HepG2 (cell line): ENCODE measurements around the gene TBC1D1. TPM values are rescaled to one million over a fixed set of nuclear protein-coding genes. Genes with fewer than 3 reads are reported as not detected.

Experiments used
- ATAC-seq: fragments of 200-7000 bp; cut with Tn5 transposase; 3 replicates; pipeline ENCODE4 v1.9.1; 2020; ENCODE audit warnings: mild to moderate bottlenecking, moderate library complexity
- BruUV-seq: library from RNA; stranded (reverse); fragments of 400-500 nt; replicated peaks from 2 replicates; lab custom pipeline; 2021; lab: Mats Ljungman, UMichigan
- CTCF ChIA-PET: fragments of 300-600 bp; formaldehyde crosslinking; extraction: SDS; loops from one replicate; lab custom pipeline; 2021; ENCODE audit warnings: low total read pairs, inconsistent platforms, low intra/inter-chr PET ratio; lab: Yijun Ruan, JAX
- POLR2A ChIA-PET: fragments of 350-600 bp; sonication (Branson Sonifier 250); formaldehyde crosslinking; loops from one replicate; lab custom pipeline; 2020; ENCODE audit warnings: antibody characterized with exemption, inconsistent platforms; lab: Yijun Ruan, JAX
- DNase-seq: peaks from one replicate; pipeline ENCODE4 v3.0.0-alpha.2; 2015; ENCODE audit warnings: low spot score
- FAIRE-seq: peaks from 3 replicates; lab custom pipeline; 2011; peaks lifted over from hg19 to GRCh38; lab: Jason Lieb, UNC
- H2AFZ ChIP-seq: one replicate; pipeline ENCODE4 v1.6.1; 2011; ENCODE audit warnings: low read length, inconsistent platforms
- H3K27ac ChIP-seq: fragments of 300-600 bp; 3 replicates; pipeline ENCODE4 v1.8.0; 2011; ENCODE audit warnings: mixed run types, mild to moderate bottlenecking, mixed read lengths, low read length, inconsistent platforms; ENCODE audit not compliant: insufficient read depth; ENCODE audit errors: extremely low read length
- H3K27me3 ChIP-seq, 2 experiments: fragments of 200-600 bp in 1 of 2; 2 replicates in 1 of 2; 3 replicates in 1 of 2; pipeline versions ENCODE4 v1.6.0 to v1.8.0; 2011; ENCODE audit warnings: low read length in 2 of 2, mild to moderate bottlenecking in 2 of 2, moderate library complexity in 2 of 2, inconsistent platforms in 1 of 2; ENCODE audit not compliant: insufficient read depth in 2 of 2, control insufficient read depth in 1 of 2
- H3K36me3 ChIP-seq, 2 experiments: fragments of 200-600 bp in 1 of 2; replicated peaks in 1 of 2; 2 replicates in 1 of 2; 3 replicates in 1 of 2; pipeline versions ENCODE4 v1.5.1 to v1.8.0; 2011; ENCODE audit warnings: low read length in 2 of 2, inconsistent platforms in 1 of 2; ENCODE audit not compliant: insufficient read depth in 2 of 2, control insufficient read depth in 1 of 2
- H3K4me1 ChIP-seq: 2 replicates; pipeline ENCODE4 v1.5.1; 2012; ENCODE audit warnings: low read length, inconsistent platforms; ENCODE audit not compliant: insufficient read depth
- H3K4me2 ChIP-seq: 2 replicates; pipeline ENCODE4 v1.6.0; 2011; ENCODE audit warnings: low read depth, low read length, inconsistent platforms
- H3K4me3 ChIP-seq, 3 experiments: fragments of 200-600 bp in 1 of 3; sonication (generic), shearing (Covaris generic) in 1 of 3; replicated peaks in 1 of 3; 2 replicates each; pipeline ENCODE4 v1.5.1; 2011 to 2016; ENCODE audit warnings: low read length in 3 of 3, inconsistent platforms in 2 of 3, low read depth in 2 of 3, mild to moderate bottlenecking in 2 of 3, control low read depth in 1 of 3, mixed read lengths in 1 of 3; ENCODE audit not compliant: insufficient read depth in 1 of 3
- H3K79me2 ChIP-seq: one replicate; pipeline ENCODE4 v1.6.1; 2011; ENCODE audit warnings: low read length, inconsistent platforms; ENCODE audit not compliant: insufficient read depth
- H3K9ac ChIP-seq: 2 replicates; pipeline ENCODE4 v1.6.0; 2011; ENCODE audit warnings: mild to moderate bottlenecking, low read depth, low read length, inconsistent platforms; ENCODE audit not compliant: insufficient read depth
- H3K9me3 ChIP-seq: 2 replicates; pipeline ENCODE4 v1.5.1; 2012; ENCODE audit warnings: mild to moderate bottlenecking, low read length
- H4K20me1 ChIP-seq: 2 replicates; pipeline ENCODE4 v1.6.0; 2011; ENCODE audit warnings: inconsistent platforms, mild to moderate bottlenecking, low read length, moderate library complexity; ENCODE audit not compliant: insufficient read depth
- CBX2 ChIP-seq, 2 experiments: fragments of 200-600 bp in 1 of 2; sonication (generic); formaldehyde crosslinking in 1 of 2; IDR thresholded peaks; 2 replicates each; pipeline versions ENCODE4 v1.7.0 to v1.8.1; 2018 to 2022; ENCODE audit warnings: low read depth in 2 of 2, low read length in 1 of 2, mild to moderate bottlenecking in 1 of 2, missing genetic modification reagents in 1 of 2
- E2F2 ChIP-seq: sonication (generic); formaldehyde crosslinking; IDR thresholded peaks from 2 replicates; pipeline ENCODE4 v1.4.0; 2020; ENCODE audit warnings: missing genetic modification reagents, borderline replicate concordance
- MAF1 ChIP-seq: sonication (generic); formaldehyde crosslinking; IDR thresholded peaks from 2 replicates; pipeline ENCODE4 v1.5.0; 2020; ENCODE audit warnings: missing genetic modification reagents, borderline replicate concordance
- MAFK ChIP-seq, 2 experiments: IDR thresholded peaks in 1 of 2; conservative IDR thresholded peaks in 1 of 2; 2 replicates each; pipeline ENCODE4 v1.6.1; 2011; ENCODE audit warnings: improper control_type of control experiment in 2 of 2, low read length in 2 of 2
- SMAD9 ChIP-seq: sonication (generic); formaldehyde crosslinking; IDR thresholded peaks from 2 replicates; pipeline ENCODE4 v1.5.1; 2020; ENCODE audit warnings: mild to moderate bottlenecking, missing genetic modification reagents
- TOPORS ChIP-seq: sonication (generic); formaldehyde crosslinking; IDR thresholded peaks from 2 replicates; pipeline ENCODE4 v1.8.0; 2023; ENCODE audit warnings: mild to moderate bottlenecking, missing genetic modification reagents
- XRCC5 ChIP-seq: fragments of 200-400 bp; formaldehyde crosslinking; optimal IDR thresholded peaks from 2 replicates; pipeline ENCODE3; 2017; ENCODE audit warnings: mild to moderate bottlenecking, low read length
- ZBTB21 ChIP-seq: sonication (generic); formaldehyde crosslinking; IDR thresholded peaks from 2 replicates; pipeline ENCODE4 v1.4.0; 2020; ENCODE audit warnings: missing genetic modification reagents
- ZBTB26 ChIP-seq: IDR thresholded peaks from 2 replicates; pipeline ENCODE4 v1.6.1; 2016; ENCODE audit warnings: missing compliant biosample characterization, missing genetic modification reagents, borderline replicate concordance
- ZBTB42 ChIP-seq: sonication (generic); formaldehyde crosslinking; IDR thresholded peaks from 2 replicates; pipeline ENCODE4 v1.5.0; 2020; ENCODE audit warnings: mild to moderate bottlenecking, missing genetic modification reagents
- ZNF639 ChIP-seq: conservative IDR thresholded peaks from 2 replicates; pipeline ENCODE4 v1.6.1; 2018; ENCODE audit warnings: missing genetic modification reagents
- ZNF781 ChIP-seq: sonication (generic); formaldehyde crosslinking; IDR thresholded peaks from 2 replicates; pipeline ENCODE4 v1.5.1; 2020; ENCODE audit warnings: borderline replicate concordance, mild to moderate bottlenecking, missing genetic modification reagents; ENCODE audit errors: not compliant biosample characterization
- ZSCAN12 ChIP-seq: sonication (generic); formaldehyde crosslinking; IDR thresholded peaks from 2 replicates; pipeline ENCODE4 v1.9.0; 2021; ENCODE audit warnings: mild to moderate bottlenecking, missing genetic modification reagents
- WGBS: methylation state at CpG from one replicate; pipeline ENCODE4 v1.1.6; 2017; ENCODE audit warnings: low lambda C conversion rate; 5-methylcytosine and 5-hydroxymethylcytosine counted together
- in situ Hi-C: cut with HindIII; loops from 2 replicates; pipeline ENCODE4 v1.10.0; 2017; ENCODE audit warnings: low pct_unique_long_range_greater_than_20kb; ENCODE audit not compliant: extremely low pct_ligation_motif_present
- intact Hi-C: fragments of 100-400 bp; cut with micrococcal nuclease; formaldehyde crosslinking; loops from one replicate; pipeline ENCODE4 v1.10.0; 2022; ENCODE audit not compliant: unreplicated experiment
- polyA plus RNA-seq, 8 experiments: library from polyadenylated mRNA; depleted of rRNA in 3 of 8; stranded (reverse) in 7 of 8; unstranded in 1 of 8; fragments of >200 nt; fragmentation: Illumina TruSeq in 4 of 8; extraction: Trizol in 4 of 8; gene quantifications; 2 replicates each; pipeline versions ENCODE4 v1.2.1 to v1.2.3, GENCODE V29; 2011 to 2016; ENCODE audit warnings: low read depth in 4 of 8, missing spikeins in 1 of 8, mixed read lengths in 1 of 8; ENCODE audit not compliant: insufficient read depth in 1 of 8
- total RNA-seq, 5 experiments: library from RNA; depleted of rRNA; stranded (reverse); fragments of >200 nt; fragmentation: Illumina TruSeq; extraction: Trizol; gene quantifications; 2 replicates each; pipeline ENCODE4 v1.2.3, GENCODE V29; 2016; ENCODE audit warnings: low read depth in 1 of 5

The TBC1D1 gene
- total and polyA plus RNA-seq, 2 of the 13 experiments (the other 11 are each of a cell fraction or from before 2014, with no cell fraction given) = 37.3 to 62.8 TPM

GRCh38 chr4:38178392-38178995 is 287.6 kb downstream of the TBC1D1 start:
- Histone ChIP-seq H3K9me3 (no peaks in the 10 kb centered on the region), H3K9ac (no peak overlapping the region), H3K4me1 (peaks cover 49% of the 10 kb centered on the region), H3K36me3 (no peaks in the 10 kb centered on the region), H3K79me2 (no peaks in the 10 kb centered on the region), H3K4me3 (no peak overlapping the region), H4K20me1 (no peaks in the 10 kb centered on the region), H3K27ac (no peak overlapping the region), H3K27me3 (no peaks in the 10 kb centered on the region), H2AFZ (no peak overlapping the region), H3K4me2 (no peak overlapping the region)
- CTCF ChIA-PET = interaction anchor here (2.8 to 3.4 kb wide), 2 partner anchors 496 to 553 kb away, joined by 32 to 38 read pairs; no protein-coding TSS in a partner anchor
- POLR2A ChIA-PET = interaction anchor here (1.8 to 1.9 kb wide), 2 partner anchors 493 to 496 kb away, joined by 5 to 9 read pairs; no protein-coding TSS in a partner anchor
- FAIRE-seq = no peak
- no peak for DNase-seq
- no TSS peak for BruUV-seq
- no peak for ATAC-seq
- in situ Hi-C loops = no loop called here
- intact Hi-C loops = loop anchor here (2.0 to 5.0 kb wide), 3 partner anchors 46 to 140 kb away; no protein-coding TSS in a partner anchor
- 89% methylated on average over 8 of the region's 8 CpGs for WGBS
- TF ChIP-seq MAF1 = no peak
- TF ChIP-seq TOPORS (CRISPR knock-in tag) = no peak
- no peak for TF ChIP-seq MAFK (conservative IDR thresholded peaks at IDR 0.05 in 1 of 2, IDR thresholded peaks at IDR 0.05 in 1 of 2; ENCODE audit: low read length in 2 of 2)
- TF ChIP-seq ZBTB21 (CRISPR knock-in tag) = no peak
- no peak for TF ChIP-seq ZNF781 (CRISPR knock-in tag)
- TF ChIP-seq ZNF639 (CRISPR knock-in tag) = no peak
- TF ChIP-seq E2F2 (CRISPR knock-in tag) = no peak
- no peak for TF ChIP-seq CBX2 (IDR thresholded peaks at IDR 0.05; ENCODE audit: low read depth, low read length)
- TF ChIP-seq CBX2 (CRISPR knock-in tag; IDR thresholded peaks at IDR 0.05; ENCODE audit: low read depth) = no peak
- TF ChIP-seq ZBTB26 (CRISPR knock-in tag) = no peak
- TF ChIP-seq XRCC5 = no peak
- no peak for TF ChIP-seq SMAD9 (CRISPR knock-in tag)
- no peak for TF ChIP-seq ZSCAN12 (CRISPR knock-in tag)
- TF ChIP-seq ZBTB42 (CRISPR knock-in tag) = no peak
